Measurements from ENCODE around the gene U2AF2.

GRCh38 chr19:55636723-55637122 lies 18.1 kb upstream of the U2AF2 start:
- TF ChIP-seq CTCF (IDR thresholded peaks at IDR 0.05) (no peak), POLR2A (IDR thresholded peaks at IDR 0.05) (no peak)
